IMR-90 (cell line): ENCODE measurements around the gene FSTL5. TPM values are rescaled to one million over a fixed set of nuclear protein-coding genes. Genes with fewer than 3 reads are reported as not detected.

ENCODE experiments used
- ATAC-seq: fragments of 200-7000 bp; cut with Tn5 transposase; 2 replicates; pipeline ENCODE4 v1.9.1; 2020; ENCODE audit warnings: low read depth, mild to moderate bottlenecking, moderate library complexity
- BruUV-seq: library from RNA; stranded (reverse); fragments of 400-500 nt; replicated peaks from 2 replicates; lab custom pipeline; 2021; lab: Mats Ljungman, UMichigan
- CTCF ChIA-PET: fragments of 300-600 bp; formaldehyde crosslinking; extraction: SDS; loops from one replicate; lab custom pipeline; 2021; ENCODE audit warnings: antibody characterized with exemption; lab: Yijun Ruan, JAX
- POLR2A ChIA-PET: fragments of 300-600 bp; sonication (Branson Sonifier 250); formaldehyde crosslinking; loops from one replicate; lab custom pipeline; 2022; ENCODE audit warnings: antibody characterized with exemption; ENCODE audit not compliant: unreplicated experiment; lab: Charles Lee
- DNase-seq: peaks from one replicate; pipeline ENCODE4 v3.0.0; 2013
- H2AFZ ChIP-seq: replicated peaks from 2 replicates; pipeline ENCODE3; 2013; ENCODE audit warnings: low read length, mild to moderate bottlenecking; ENCODE audit not compliant: poor library complexity
- H2AK5ac ChIP-seq: 2 replicates; pipeline ENCODE4 v1.6.1; 2013; ENCODE audit warnings: low read depth, low read length, inconsistent platforms
- H2AK9ac ChIP-seq: replicated peaks from 2 replicates; pipeline ENCODE3; 2013; ENCODE audit warnings: mild to moderate bottlenecking, low read depth, low read length, moderate library complexity; ENCODE audit not compliant: poor library complexity
- H2BK120ac ChIP-seq: 2 replicates; pipeline ENCODE4 v1.6.1; 2013; ENCODE audit warnings: low read depth, low read length, inconsistent platforms
- H2BK15ac ChIP-seq: 3 replicates; pipeline ENCODE4 v1.6.1; 2013; ENCODE audit warnings: low read depth, low read length, inconsistent platforms
- H2BK20ac ChIP-seq: 2 replicates; pipeline ENCODE4 v1.6.1; 2013; ENCODE audit warnings: low read depth, mild to moderate bottlenecking, inconsistent platforms, low read length, moderate library complexity
- H2BK5ac ChIP-seq: 2 replicates; pipeline ENCODE4 v1.6.1; 2013; ENCODE audit warnings: mild to moderate bottlenecking, low read depth, low read length, inconsistent platforms; ENCODE audit not compliant: poor library complexity, severe bottlenecking
- H3K14ac ChIP-seq: replicated peaks from 2 replicates; pipeline ENCODE4 v1.6.1; 2013; ENCODE audit warnings: low read depth, low read length, inconsistent platforms
- H3K18ac ChIP-seq: 2 replicates; pipeline ENCODE4 v1.6.1; 2013; ENCODE audit warnings: low read depth, low read length, control low read depth
- H3K23ac ChIP-seq: 2 replicates; pipeline ENCODE4 v1.6.1; 2013; ENCODE audit warnings: low read depth, low read length, inconsistent platforms
- H3K27ac ChIP-seq: 2 replicates; pipeline ENCODE4 v1.5.1; 2013; ENCODE audit warnings: mild to moderate bottlenecking, control low read depth, low read length; ENCODE audit not compliant: insufficient read depth
- H3K27me3 ChIP-seq: 2 replicates; pipeline ENCODE4 v1.6.1; 2013; ENCODE audit warnings: low read length; ENCODE audit not compliant: control insufficient read depth, insufficient read depth
- H3K36me3 ChIP-seq: 2 replicates; pipeline ENCODE4 v1.6.1; 2013; ENCODE audit warnings: low read length, mixed read lengths; ENCODE audit not compliant: control insufficient read depth, insufficient read depth
- H3K4ac ChIP-seq: 2 replicates; pipeline ENCODE4 v1.6.1; 2013; ENCODE audit warnings: low read depth, low read length, inconsistent platforms
- H3K4me1 ChIP-seq: 2 replicates; pipeline ENCODE4 v1.6.1; 2013; ENCODE audit warnings: low read length, mixed read lengths; ENCODE audit not compliant: control insufficient read depth, insufficient read depth
- H3K4me2 ChIP-seq: 2 replicates; pipeline ENCODE4 v1.6.1; 2013; ENCODE audit warnings: low read depth, mild to moderate bottlenecking, control low read depth, low read length, moderate library complexity
- H3K4me3 ChIP-seq: 2 replicates; pipeline ENCODE4 v1.5.1; 2013; ENCODE audit warnings: low read depth, mild to moderate bottlenecking, control low read depth, low read length, moderate library complexity; ENCODE audit not compliant: insufficient read depth
- H3K56ac ChIP-seq: 2 replicates; pipeline ENCODE4 v1.6.1; 2013; ENCODE audit warnings: low read length, inconsistent platforms; ENCODE audit not compliant: insufficient read depth; ENCODE audit errors: extremely low read depth
- H3K79me1 ChIP-seq, 2 experiments: 2 replicates each; pipeline ENCODE4 v1.6.1; 2013; ENCODE audit warnings: low read length in 2 of 2, inconsistent platforms in 1 of 2, low read depth in 1 of 2
- H3K9ac ChIP-seq: 2 replicates; pipeline ENCODE4 v1.6.1; 2013; ENCODE audit warnings: low read depth, low read length, control low read depth
- H3K9me1 ChIP-seq: 2 replicates; pipeline ENCODE4 v1.6.1; 2013; ENCODE audit warnings: low read length, inconsistent platforms; ENCODE audit not compliant: insufficient read depth
- H3K9me3 ChIP-seq: 2 replicates; pipeline ENCODE4 v1.6.1; 2013; ENCODE audit warnings: low read length; ENCODE audit not compliant: control insufficient read depth, insufficient read depth
- H4K20me1 ChIP-seq: 2 replicates; pipeline ENCODE4 v1.6.1; 2013; ENCODE audit warnings: low read length, inconsistent platforms; ENCODE audit not compliant: insufficient read depth
- H4K5ac ChIP-seq: 2 replicates; pipeline ENCODE4 v1.6.1; 2013; ENCODE audit warnings: mild to moderate bottlenecking, low read depth, low read length, control low read depth
- H4K8ac ChIP-seq, 2 experiments: 2 replicates each; pipeline ENCODE4 v1.6.1; 2013; ENCODE audit warnings: low read depth in 2 of 2, low read length in 2 of 2, control low read depth in 1 of 2, inconsistent platforms in 1 of 2
- H4K91ac ChIP-seq: 2 replicates; pipeline ENCODE4 v1.6.1; 2013; ENCODE audit warnings: low read depth, low read length, inconsistent platforms; ENCODE audit not compliant: insufficient read depth
- BHLHE40 ChIP-seq: fragments of 150-350 bp; IDR thresholded peaks from 2 replicates; pipeline ENCODE4 v1.6.1; 2016; ENCODE audit warnings: mild to moderate bottlenecking, low read depth, low read length
- CEBPB ChIP-seq: IDR thresholded peaks from 2 replicates; pipeline ENCODE4 v1.6.1; 2012; ENCODE audit warnings: low read depth, low read length, improper control_type of control experiment
- CHD1 ChIP-seq: IDR thresholded peaks from 2 replicates; pipeline ENCODE4 v1.6.1; 2012; ENCODE audit warnings: low read depth, low read length, improper control_type of control experiment
- FOS ChIP-seq: fragments of 150-350 bp; IDR thresholded peaks from 2 replicates; pipeline ENCODE4 v1.6.1; 2016; ENCODE audit warnings: low read depth, low read length
- MAFK ChIP-seq: IDR thresholded peaks from 2 replicates; pipeline ENCODE4 v1.6.1; 2012; ENCODE audit warnings: low read depth, low read length, improper control_type of control experiment
- MAZ ChIP-seq: IDR thresholded peaks from 2 replicates; pipeline ENCODE4 v1.6.1; 2012; ENCODE audit warnings: low read depth, mild to moderate bottlenecking, low read length, improper control_type of control experiment, moderate library complexity, borderline replicate concordance
- MXI1 ChIP-seq: IDR thresholded peaks from 2 replicates; pipeline ENCODE4 v1.6.1; 2012; ENCODE audit warnings: low read depth, mild to moderate bottlenecking, low read length, moderate library complexity, borderline replicate concordance
- NFE2L2 ChIP-seq: fragments of 150-350 bp; IDR thresholded peaks from 2 replicates; pipeline ENCODE4 v1.6.1; 2016; ENCODE audit warnings: low read depth, mild to moderate bottlenecking, low read length
- POLR2A ChIP-seq: IDR thresholded peaks from 2 replicates; pipeline ENCODE4 v1.6.1; 2012; ENCODE audit warnings: mild to moderate bottlenecking, low read depth, low read length
- RAD21 ChIP-seq: IDR thresholded peaks from 2 replicates; pipeline ENCODE4 v1.6.1; 2012; ENCODE audit warnings: low read length, improper control_type of control experiment
- RCOR1 ChIP-seq: IDR thresholded peaks from 2 replicates; pipeline ENCODE4 v1.6.1; 2012; ENCODE audit warnings: mild to moderate bottlenecking, low read length, improper control_type of control experiment; ENCODE audit not compliant: insufficient replicate concordance
- RFX5 ChIP-seq: IDR thresholded peaks from 2 replicates; pipeline ENCODE4 v1.8.0; 2012; ENCODE audit warnings: low read depth, mild to moderate bottlenecking, low read length, moderate library complexity
- SMC3 ChIP-seq: fragments of 150-350 bp; IDR thresholded peaks from 2 replicates; pipeline ENCODE4 v1.6.1; 2016; ENCODE audit warnings: low read depth, mild to moderate bottlenecking, antibody characterized with exemption, low read length, moderate library complexity
- WGBS, 2 experiments: methylation state at CpG; one replicate each; pipeline versions ENCODE4 v1.1.5 to v1.1.7; 2013; ENCODE audit warnings: missing lambda C conversion rate in 2 of 2; ENCODE audit not compliant: insufficient read length in 1 of 2; ENCODE audit errors: extremely low coverage in 2 of 2; 5-methylcytosine and 5-hydroxymethylcytosine counted together
- dilution Hi-C: fragments of 300-500 bp; cut with HindIII; formaldehyde crosslinking; loops from one replicate; pipeline ENCODE4 v1.14.3; 2018; ENCODE audit warnings: low sequenced_read_pairs; ENCODE audit not compliant: unreplicated experiment
- in situ Hi-C: fragments of 300-500 bp; cut with MboI; formaldehyde crosslinking; loops from 3 replicates; pipeline ENCODE4 v1.14.3; 2019; ENCODE audit warnings: low sequenced_read_pairs, inconsistent platforms, mixed read lengths
- intact Hi-C: fragments of 100-400 bp; cut with micrococcal nuclease; formaldehyde crosslinking; loops from 2 replicates; pipeline ENCODE4 v1.10.0; 2022
- polyA plus RNA-seq, 3 experiments: library from polyadenylated mRNA; depleted of rRNA; stranded (reverse); fragments of >200 nt; gene quantifications; 2 replicates each; pipeline ENCODE4 v1.2.3, GENCODE V29; 2012; ENCODE audit warnings: low replicate concordance in 1 of 3
- total RNA-seq: library from RNA; depleted of rRNA; stranded (reverse); fragments of >200 nt; gene quantifications from 2 replicates; pipeline ENCODE4 v1.2.3, GENCODE V29; 2012
- TF ChIP-seq, protein P1 (sequence below): conservative IDR thresholded peaks from 2 replicates; pipeline ENCODE4 v1.5.1; 2012; ENCODE audit warnings: mild to moderate bottlenecking, low read depth, low read length, improper control_type of control experiment
- TF ChIP-seq, protein P2 (sequence below): fragments of 150-350 bp; IDR thresholded peaks from 2 replicates; pipeline ENCODE4 v1.6.1; 2016; ENCODE audit warnings: low read depth, mild to moderate bottlenecking, low read length, moderate library complexity, borderline replicate concordance
- TF ChIP-seq, protein P3 (sequence below): fragments of 150-350 bp; IDR thresholded peaks from 2 replicates; pipeline ENCODE4 v1.6.1; 2017; ENCODE audit warnings: mild to moderate bottlenecking, antibody characterized with exemption, low read length, low read depth

The FSTL5 gene
- total and polyA plus RNA-seq, 2 of the 4 experiments (the other 2 are of a cell fraction): under 0.01 TPM; not detected in 1

DNA sequence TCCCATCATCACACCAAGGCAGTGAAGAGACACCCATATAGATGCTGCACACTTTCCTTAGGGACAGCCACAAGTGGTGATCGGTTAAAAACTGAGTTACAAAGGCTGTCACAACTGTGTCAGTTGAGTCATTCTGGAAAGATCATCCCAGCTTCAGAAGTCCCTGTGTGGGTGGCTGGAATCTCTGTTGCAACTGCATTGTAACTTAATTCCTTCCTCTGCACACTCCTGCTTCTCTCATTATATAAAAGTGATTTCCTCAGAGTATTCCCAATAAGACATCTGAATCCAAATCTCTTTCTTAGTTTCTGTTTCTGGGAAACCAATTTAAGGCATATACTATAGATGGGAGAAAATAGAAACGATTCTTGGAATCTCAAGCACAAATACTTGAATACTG, 88.1 kb downstream of the FSTL5 start:
- dilution Hi-C loops: no loop called here
- Histone ChIP-seq H3K4me3 (no peak overlapping the region), H3K4me2 (no peak overlapping the region), H3K36me3 (no peaks in the 10 kb centered on the region), H3K4me1 (no peaks in the 10 kb centered on the region), H2BK120ac (no peak overlapping the region), H3K14ac (no peak overlapping the region), H3K18ac (no peak overlapping the region), H4K20me1 (no peaks in the 10 kb centered on the region), H2BK5ac (no peak overlapping the region), H3K4ac (no peak overlapping the region), H2BK20ac (no peak overlapping the region), H3K23ac (no peak overlapping the region), H3K9me3 (no peaks in the 10 kb centered on the region), H2AK5ac (no peak overlapping the region), H2BK15ac (no peak overlapping the region), H3K79me1 (no peaks in the 10 kb centered on the region), H3K27ac (no peak overlapping the region), H2AK9ac (no peak overlapping the region), H3K9ac (no peak overlapping the region), H4K8ac (no peak overlapping the region), H2AFZ (no peak overlapping the region), H4K91ac (no peak overlapping the region), H4K5ac (no peak overlapping the region), H3K9me1 (no peaks in the 10 kb centered on the region), H3K27me3 (no peaks in the 10 kb centered on the region), H3K56ac (no peak overlapping the region)
- intact Hi-C loops: no loop called here
- POLR2A ChIA-PET: no interaction called here
- in situ Hi-C loops: no loop called here
- no CpG with 5 or more reads among the region's 2 CpGs for WGBS, 2 experiments
- DNase-seq: no peak
- CTCF ChIA-PET: no interaction called here
- BruUV-seq: no TSS peak
- no peak for ATAC-seq
- no peak for TF ChIP-seq MAFK
- TF ChIP-seq CEBPB: no peak
- TF ChIP-seq, protein P1, sequence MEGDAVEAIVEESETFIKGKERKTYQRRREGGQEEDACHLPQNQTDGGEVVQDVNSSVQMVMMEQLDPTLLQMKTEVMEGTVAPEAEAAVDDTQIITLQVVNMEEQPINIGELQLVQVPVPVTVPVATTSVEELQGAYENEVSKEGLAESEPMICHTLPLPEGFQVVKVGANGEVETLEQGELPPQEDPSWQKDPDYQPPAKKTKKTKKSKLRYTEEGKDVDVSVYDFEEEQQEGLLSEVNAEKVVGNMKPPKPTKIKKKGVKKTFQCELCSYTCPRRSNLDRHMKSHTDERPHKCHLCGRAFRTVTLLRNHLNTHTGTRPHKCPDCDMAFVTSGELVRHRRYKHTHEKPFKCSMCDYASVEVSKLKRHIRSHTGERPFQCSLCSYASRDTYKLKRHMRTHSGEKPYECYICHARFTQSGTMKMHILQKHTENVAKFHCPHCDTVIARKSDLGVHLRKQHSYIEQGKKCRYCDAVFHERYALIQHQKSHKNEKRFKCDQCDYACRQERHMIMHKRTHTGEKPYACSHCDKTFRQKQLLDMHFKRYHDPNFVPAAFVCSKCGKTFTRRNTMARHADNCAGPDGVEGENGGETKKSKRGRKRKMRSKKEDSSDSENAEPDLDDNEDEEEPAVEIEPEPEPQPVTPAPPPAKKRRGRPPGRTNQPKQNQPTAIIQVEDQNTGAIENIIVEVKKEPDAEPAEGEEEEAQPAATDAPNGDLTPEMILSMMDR: no peak
- TF ChIP-seq MAZ: no peak
- TF ChIP-seq SMC3: no peak
- no peak for TF ChIP-seq BHLHE40
- TF ChIP-seq NFE2L2: no peak
- no peak for TF ChIP-seq RFX5
- TF ChIP-seq, protein P2, sequence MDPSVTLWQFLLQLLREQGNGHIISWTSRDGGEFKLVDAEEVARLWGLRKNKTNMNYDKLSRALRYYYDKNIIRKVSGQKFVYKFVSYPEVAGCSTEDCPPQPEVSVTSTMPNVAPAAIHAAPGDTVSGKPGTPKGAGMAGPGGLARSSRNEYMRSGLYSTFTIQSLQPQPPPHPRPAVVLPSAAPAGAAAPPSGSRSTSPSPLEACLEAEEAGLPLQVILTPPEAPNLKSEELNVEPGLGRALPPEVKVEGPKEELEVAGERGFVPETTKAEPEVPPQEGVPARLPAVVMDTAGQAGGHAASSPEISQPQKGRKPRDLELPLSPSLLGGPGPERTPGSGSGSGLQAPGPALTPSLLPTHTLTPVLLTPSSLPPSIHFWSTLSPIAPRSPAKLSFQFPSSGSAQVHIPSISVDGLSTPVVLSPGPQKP: no peak
- TF ChIP-seq MXI1: no peak
- TF ChIP-seq CHD1: no peak
- TF ChIP-seq, protein P3, sequence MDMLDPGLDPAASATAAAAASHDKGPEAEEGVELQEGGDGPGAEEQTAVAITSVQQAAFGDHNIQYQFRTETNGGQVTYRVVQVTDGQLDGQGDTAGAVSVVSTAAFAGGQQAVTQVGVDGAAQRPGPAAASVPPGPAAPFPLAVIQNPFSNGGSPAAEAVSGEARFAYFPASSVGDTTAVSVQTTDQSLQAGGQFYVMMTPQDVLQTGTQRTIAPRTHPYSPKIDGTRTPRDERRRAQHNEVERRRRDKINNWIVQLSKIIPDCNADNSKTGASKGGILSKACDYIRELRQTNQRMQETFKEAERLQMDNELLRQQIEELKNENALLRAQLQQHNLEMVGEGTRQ: no peak
- TF ChIP-seq FOS: no peak
- TF ChIP-seq RCOR1: no peak
- TF ChIP-seq POLR2A: no peak
- TF ChIP-seq RAD21: no peak
